ENCODE measurements around the gene NHLRC2.

NHLRC2 gene

GRCh38 chr10:113859261-113859660, 4.8 kb downstream of the NHLRC2 start:
- no peak for DNase-seq

GRCh38 chr10:113865901-113866300, 11.4 kb downstream of the NHLRC2 start:
- DNase-seq: no peak

GRCh38 chr10:113866551-113867394, 12.3 kb downstream of the NHLRC2 start:
- no peak for DNase-seq

- no peak for DNase-seq
These were observed 13.4 kb downstream of the NHLRC2 start for GRCh38 chr10:113867904-113868303.

GRCh38 chr10:113869789-113870188, 15.3 kb downstream of the NHLRC2 start:
- no peak for DNase-seq

- DNase-seq: peak in 1 of 5 experiments; percentile 9
These were observed 17.9 kb downstream of the NHLRC2 start for GRCh38 chr10:113872139-113873030.

GRCh38 chr10:113875212-113875611, 20.8 kb downstream of the NHLRC2 start:
- no peak for DNase-seq

- DNase-seq: no peak
These were observed 22.0 kb downstream of the NHLRC2 start for GRCh38 chr10:113876461-113876860.

GRCh38 chr10:113879691-113880090, 25.2 kb downstream of the NHLRC2 start:
- no peak for DNase-seq

GRCh38 chr10:113880236-113880635, 25.8 kb downstream of the NHLRC2 start:
- no peak for DNase-seq

GRCh38 chr10:113882240-113882639, 27.8 kb downstream of the NHLRC2 start:
- DNase-seq: peak in 1 of 5 experiments; percentile 50

- DNase-seq: no peak
These were observed 35.5 kb downstream of the NHLRC2 start for GRCh38 chr10:113889911-113890310.

- no peak for DNase-seq
These were observed 36.3 kb downstream of the NHLRC2 start for GRCh38 chr10:113890769-113891168.

GRCh38 chr10:113891476-113891875, 37.0 kb downstream of the NHLRC2 start:
- DNase-seq: peak in 1 of 5 experiments; percentile 13

GRCh38 chr10:113893570-113893969, 39.1 kb downstream of the NHLRC2 start:
- no peak for DNase-seq

- no peak for DNase-seq
These were observed 40.1 kb downstream of the NHLRC2 start for GRCh38 chr10:113894581-113894980.

- no peak for DNase-seq
These were observed 40.6 kb downstream of the NHLRC2 start for GRCh38 chr10:113895018-113895417.

- DNase-seq: no peak
These were observed 43.5 kb downstream of the NHLRC2 start for GRCh38 chr10:113897693-113898618.

GRCh38 chr10:113899952-113900598, 45.6 kb downstream of the NHLRC2 start:
- no peak for DNase-seq

GRCh38 chr10:113905756-113906155, 51.3 kb downstream of the NHLRC2 start:
- DNase-seq: no peak

- no peak for DNase-seq
These were observed 52.7 kb downstream of the NHLRC2 start for GRCh38 chr10:113907166-113907565.

GRCh38 chr10:113908236-113908635, 53.8 kb downstream of the NHLRC2 start:
- DNase-seq: no peak

Measured in T-helper 2 cell (primary cell).